Endothelial cell (in vitro differentiated cells): ENCODE measurements around the gene NPHS1. TPM values are rescaled to one million over a fixed set of nuclear protein-coding genes. Genes with fewer than 3 reads are reported as not detected.
A peak's percentile ranks its signal among the peaks of the same experiment; 100 is the strongest.

ENCODE experiments used
- DNase-seq: peaks from one replicate; pipeline ENCODE4 v3.0.0; 2021; ENCODE audit warnings: low spot score
- H3K27ac Mint-ChIP-seq: one replicate; pipeline ENCODE4 v1.8.0; 2021; ENCODE audit warnings: mixed read lengths, inconsistent platforms; ENCODE audit not compliant: unreplicated experiment
- H3K27me3 Mint-ChIP-seq: one replicate; pipeline ENCODE4 v1.8.0; 2021; ENCODE audit warnings: mild to moderate bottlenecking, moderate library complexity, mixed read lengths, inconsistent platforms; ENCODE audit not compliant: unreplicated experiment
- H3K36me3 Mint-ChIP-seq: one replicate; pipeline ENCODE4 v1.8.0; 2021; ENCODE audit warnings: mild to moderate bottlenecking, low read depth, mixed read lengths, inconsistent platforms; ENCODE audit not compliant: unreplicated experiment
- H3K4me1 Mint-ChIP-seq: one replicate; pipeline ENCODE4 v1.8.0; 2021; ENCODE audit warnings: mild to moderate bottlenecking, mixed read lengths, inconsistent platforms; ENCODE audit not compliant: unreplicated experiment
- H3K4me3 Mint-ChIP-seq: one replicate; pipeline ENCODE4 v1.8.0; 2021; ENCODE audit warnings: mild to moderate bottlenecking, mixed read lengths, inconsistent platforms; ENCODE audit not compliant: unreplicated experiment
- H3K9me3 Mint-ChIP-seq: one replicate; pipeline ENCODE4 v1.8.0; 2021; ENCODE audit warnings: mixed read lengths, inconsistent platforms; ENCODE audit not compliant: unreplicated experiment
- CTCF ChIP-seq: fragments of 200-600 bp; sonication (generic); IDR thresholded peaks from one replicate; pipeline ENCODE4 v1.5.0; 2021; ENCODE audit warnings: antibody characterized with exemption; ENCODE audit not compliant: unreplicated experiment
- total RNA-seq: library from RNA; stranded (reverse); fragmentation: NEBNext Ultra II Directional; extraction: Animal tissue kit (Norgen Biotek cat#: 25700); gene quantifications from one replicate; pipeline ENCODE4 v1.2.1, GENCODE V29; 2021; ENCODE audit not compliant: unreplicated experiment

The NPHS1 gene
- total RNA-seq, 1 donor from 2014 or later, result not detected

- Mint-ChIP-seq H3K27me3 (peaks cover 18% of the 10 kb centered on the region), H3K27ac (no peak overlapping the region), H3K9me3 (no peaks in the 10 kb centered on the region), H3K4me1 (peaks cover 13% of the 10 kb centered on the region), H3K36me3 (peaks cover 5% of the 10 kb centered on the region), H3K4me3 (peak overlapping the region; percentile 81)
- no peak for TF ChIP-seq CTCF
- DNase-seq, result no peak
Observed at GRCh38 chr19:35776102-35776788, 76.1 kb downstream of the NPHS1 start.

Other genes with a start within 250 kb of the NPHS1 start
- 30.2 TPM for gene HAUS5, start 239.8 kb downstream of the NPHS1 start, total RNA-seq
- gene RBM42, start 223.5 kb downstream of the NPHS1 start, total RNA-seq, result 116 TPM
- 1,894 TPM for gene ETV2, start 210.8 kb downstream of the NPHS1 start, total RNA-seq
- gene COX6B1, start 204.2 kb downstream of the NPHS1 start, total RNA-seq, result 428 TPM
- gene UPK1A, start 186.0 kb downstream of the NPHS1 start, total RNA-seq, result not detected
- gene ZBTB32, start 147.9 kb downstream of the NPHS1 start, total RNA-seq, result not detected
- gene KMT2B, start 134.5 kb downstream of the NPHS1 start, total RNA-seq, result 51.7 TPM
- 3.2 TPM for gene IGFLR1, start 110.1 kb downstream of the NPHS1 start, total RNA-seq
- gene U2AF1L4, start 107.1 kb downstream of the NPHS1 start, total RNA-seq, result 12.0 TPM
- 99.0 TPM for gene PSENEN, start 106.9 kb downstream of the NPHS1 start, total RNA-seq
- gene LIN37, start 103.9 kb downstream of the NPHS1 start, total RNA-seq, result 9.0 TPM
- gene HSPB6, start 95.5 kb downstream of the NPHS1 start, total RNA-seq, result not detected
- gene PROSER3, start 94.3 kb downstream of the NPHS1 start, total RNA-seq, result 15.0 TPM
- 8.5 TPM for gene ARHGAP33, start 76.9 kb downstream of the NPHS1 start, total RNA-seq
- not detected for gene PRODH2, start 39.7 kb downstream of the NPHS1 start, total RNA-seq
- gene KIRREL2, start 4.4 kb upstream of the NPHS1 start, total RNA-seq, result 1.8 TPM
- 11.5 TPM for gene APLP1, start 16.1 kb upstream of the NPHS1 start, total RNA-seq
- gene NFKBID, start 48.0 kb upstream of the NPHS1 start, total RNA-seq, result 13.0 TPM
- 0.95 TPM for gene HCST, start 50.0 kb upstream of the NPHS1 start, total RNA-seq
- not detected for gene TYROBP, start 55.8 kb upstream of the NPHS1 start, total RNA-seq
- gene LRFN3, start 83.9 kb upstream of the NPHS1 start, total RNA-seq, result 53.4 TPM
- gene SDHAF1, start 142.7 kb upstream of the NPHS1 start, total RNA-seq, result 14.3 TPM
- 4.5 TPM for gene SYNE4, start 156.3 kb upstream of the NPHS1 start, total RNA-seq
- 27.3 TPM for gene ALKBH6, start 161.7 kb upstream of the NPHS1 start, total RNA-seq
- 94.8 TPM for gene CLIP3, start 180.4 kb upstream of the NPHS1 start, total RNA-seq
- 6.7 TPM for gene THAP8, start 201.8 kb upstream of the NPHS1 start, total RNA-seq
- 8.5 TPM for gene WDR62, start 202.4 kb upstream of the NPHS1 start, total RNA-seq